ENCODE results near the gene ZNF223.

DNA sequence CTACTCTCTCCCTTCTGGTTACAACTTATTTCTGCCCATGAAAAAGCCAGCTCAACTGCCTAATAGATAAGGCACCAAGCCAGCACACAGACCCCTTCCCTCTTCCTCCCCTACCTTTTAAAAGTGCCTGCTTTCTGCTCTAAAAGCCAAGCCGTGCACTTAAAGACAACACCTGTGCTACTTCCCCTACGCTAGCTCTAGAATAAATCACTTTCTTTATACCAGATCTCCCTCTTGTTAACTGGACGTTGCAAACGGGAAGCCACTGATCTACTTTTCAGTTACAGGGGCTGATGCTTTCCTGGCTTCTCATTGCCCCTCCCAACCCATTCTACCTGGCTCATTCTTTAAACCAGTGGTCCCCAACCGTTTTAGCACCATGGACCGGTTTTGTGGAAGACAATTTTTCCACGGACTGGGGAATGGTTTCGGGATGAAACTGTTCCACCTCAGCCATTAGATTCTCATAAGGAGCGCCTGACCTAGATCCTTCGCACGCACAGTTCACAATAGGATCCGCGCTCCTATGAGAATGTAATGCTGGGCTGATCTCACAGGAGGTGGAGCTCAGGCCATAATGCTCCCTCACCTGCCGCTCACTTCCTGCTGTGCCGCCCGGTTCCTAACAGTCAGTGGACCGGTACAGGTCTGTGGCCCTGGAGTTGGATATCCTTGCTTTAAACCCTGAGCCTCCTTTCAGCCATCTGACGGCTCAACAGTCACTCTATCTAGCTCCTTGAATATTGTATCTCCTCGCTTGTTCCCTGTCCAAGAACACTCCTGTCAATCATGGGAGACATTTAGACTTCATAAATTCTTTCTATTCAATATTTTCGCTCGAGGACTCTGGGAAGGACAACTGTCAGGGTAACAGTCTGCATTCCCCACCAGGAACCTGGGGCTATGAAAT is 841 bp upstream of the ZNF223 start:
- TF ChIP-seq, protein P1, sequence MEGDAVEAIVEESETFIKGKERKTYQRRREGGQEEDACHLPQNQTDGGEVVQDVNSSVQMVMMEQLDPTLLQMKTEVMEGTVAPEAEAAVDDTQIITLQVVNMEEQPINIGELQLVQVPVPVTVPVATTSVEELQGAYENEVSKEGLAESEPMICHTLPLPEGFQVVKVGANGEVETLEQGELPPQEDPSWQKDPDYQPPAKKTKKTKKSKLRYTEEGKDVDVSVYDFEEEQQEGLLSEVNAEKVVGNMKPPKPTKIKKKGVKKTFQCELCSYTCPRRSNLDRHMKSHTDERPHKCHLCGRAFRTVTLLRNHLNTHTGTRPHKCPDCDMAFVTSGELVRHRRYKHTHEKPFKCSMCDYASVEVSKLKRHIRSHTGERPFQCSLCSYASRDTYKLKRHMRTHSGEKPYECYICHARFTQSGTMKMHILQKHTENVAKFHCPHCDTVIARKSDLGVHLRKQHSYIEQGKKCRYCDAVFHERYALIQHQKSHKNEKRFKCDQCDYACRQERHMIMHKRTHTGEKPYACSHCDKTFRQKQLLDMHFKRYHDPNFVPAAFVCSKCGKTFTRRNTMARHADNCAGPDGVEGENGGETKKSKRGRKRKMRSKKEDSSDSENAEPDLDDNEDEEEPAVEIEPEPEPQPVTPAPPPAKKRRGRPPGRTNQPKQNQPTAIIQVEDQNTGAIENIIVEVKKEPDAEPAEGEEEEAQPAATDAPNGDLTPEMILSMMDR (IDR thresholded peaks at IDR 0.05 in 8 of 11, conservative IDR thresholded peaks at IDR 0.05 in 3 of 11): no peak
- TF ChIP-seq POLR2AphosphoS5 (IDR thresholded peaks at IDR 0.05): no peak
- no peak for TF ChIP-seq POLR2A (IDR thresholded peaks at IDR 0.05)

Measured in spleen (tissue), 7 donors.